ENCODE measurements around the gene TMOD1. TPM values are rescaled to one million over a fixed set of nuclear protein-coding genes. Genes with fewer than 3 reads are reported as not detected.

The TMOD1 gene
- 3.0 to 3.4 TPM (median 3.3 TPM) in 5 replicates for total RNA-seq (2022; extraction: Qiagen RNA extraction; ENCODE audit: low read depth)

DNA sequence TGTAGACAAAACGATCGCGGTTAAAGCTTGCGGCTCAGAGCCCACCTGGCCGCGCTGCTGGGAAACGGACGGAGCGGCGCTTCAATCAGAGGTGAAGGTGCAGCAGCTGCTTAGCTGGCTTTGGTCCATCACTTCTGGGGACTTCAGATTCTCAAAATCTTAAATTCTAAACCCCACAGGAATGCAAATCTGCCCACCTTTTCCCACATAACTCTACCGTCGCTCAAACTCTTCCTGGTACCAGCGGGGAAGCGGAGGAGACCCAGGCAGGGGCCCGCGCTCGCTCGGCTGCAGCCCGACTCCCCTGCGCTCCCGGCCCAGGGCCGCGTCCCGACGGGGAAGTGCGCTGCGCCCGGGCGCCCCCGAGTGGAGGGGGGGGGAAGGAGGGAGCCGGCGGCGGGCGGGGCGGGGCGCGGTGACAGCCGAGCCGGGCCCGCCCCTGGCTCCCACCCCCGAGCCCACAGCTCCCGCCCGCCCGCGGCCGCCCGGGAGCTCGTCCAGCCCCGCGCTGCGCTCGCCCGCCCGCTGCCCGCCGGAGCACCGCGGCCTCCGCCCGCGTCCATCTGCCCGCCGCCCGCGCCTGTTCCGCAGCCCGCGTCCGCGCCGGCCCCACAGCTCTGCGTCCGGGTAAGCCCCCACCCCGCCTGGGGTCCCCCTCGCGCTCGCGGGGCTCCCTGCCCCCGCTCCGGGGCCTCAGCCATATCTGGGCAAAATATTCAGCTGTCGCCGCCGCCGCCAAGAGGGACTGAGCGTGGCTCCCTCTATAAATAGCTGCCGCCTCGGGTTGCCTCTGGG lies at the start of gene TMOD1:
Gene TMOD1, plus strand, starts transcription at position 490 of the 795 bp plus-strand sequence. CDS start 22,523 bp downstream, outside the sequence.

GRCh38 chr9:97632985-97633858 lies 131.8 kb downstream of the TMOD1 start, which contains the start of the genes NCBP1 and TSTD2:
NCBP1 (plus strand) TSS chr9:97633821; CDS start chr9:97633882, 61 bp downstream.
TSTD2 (minus strand) TSS chr9:97633368; CDS start chr9:97627562, 5,806 bp downstream.

Other genes starting within 250 kb of the TMOD1 start
- 0.25 to 0.87 TPM (median 0.77 TPM) in 5 replicates for gene CCDC180, start 194.0 kb upstream of the TMOD1 start, total RNA-seq (2022; extraction: Qiagen RNA extraction; ENCODE audit: low read depth)
- gene TDRD7, start 89.6 kb upstream of the TMOD1 start, total RNA-seq (2022; extraction: Qiagen RNA extraction; ENCODE audit: low read depth) = 11.3 to 14.0 TPM (median 12.2 TPM) in 5 replicates
- gene TSTD2, start 131.7 kb downstream of the TMOD1 start, total RNA-seq (2022; extraction: Qiagen RNA extraction; ENCODE audit: low read depth) = 10.3 to 13.4 TPM (median 12.6 TPM) in 5 replicates
- 20.7 to 34.9 TPM (median 30.2 TPM) in 5 replicates for gene NCBP1, start 132.2 kb downstream of the TMOD1 start, total RNA-seq (2022; extraction: Qiagen RNA extraction; ENCODE audit: low read depth)
- 12.1 to 14.5 TPM (median 13.4 TPM) in 5 replicates for gene XPA, start 195.7 kb downstream of the TMOD1 start, total RNA-seq (2022; extraction: Qiagen RNA extraction; ENCODE audit: low read depth)

All from A549 treated with DMSO at 1 μM for 4 hours (cell line).